Measurements from ENCODE around the gene FGD5. TPM values are rescaled to one million over a fixed set of nuclear protein-coding genes. Genes with fewer than 3 reads are reported as not detected.

The FGD5 gene
- total RNA-seq, 1 donor from 2014 or later, result 0.24 TPM

DNA sequence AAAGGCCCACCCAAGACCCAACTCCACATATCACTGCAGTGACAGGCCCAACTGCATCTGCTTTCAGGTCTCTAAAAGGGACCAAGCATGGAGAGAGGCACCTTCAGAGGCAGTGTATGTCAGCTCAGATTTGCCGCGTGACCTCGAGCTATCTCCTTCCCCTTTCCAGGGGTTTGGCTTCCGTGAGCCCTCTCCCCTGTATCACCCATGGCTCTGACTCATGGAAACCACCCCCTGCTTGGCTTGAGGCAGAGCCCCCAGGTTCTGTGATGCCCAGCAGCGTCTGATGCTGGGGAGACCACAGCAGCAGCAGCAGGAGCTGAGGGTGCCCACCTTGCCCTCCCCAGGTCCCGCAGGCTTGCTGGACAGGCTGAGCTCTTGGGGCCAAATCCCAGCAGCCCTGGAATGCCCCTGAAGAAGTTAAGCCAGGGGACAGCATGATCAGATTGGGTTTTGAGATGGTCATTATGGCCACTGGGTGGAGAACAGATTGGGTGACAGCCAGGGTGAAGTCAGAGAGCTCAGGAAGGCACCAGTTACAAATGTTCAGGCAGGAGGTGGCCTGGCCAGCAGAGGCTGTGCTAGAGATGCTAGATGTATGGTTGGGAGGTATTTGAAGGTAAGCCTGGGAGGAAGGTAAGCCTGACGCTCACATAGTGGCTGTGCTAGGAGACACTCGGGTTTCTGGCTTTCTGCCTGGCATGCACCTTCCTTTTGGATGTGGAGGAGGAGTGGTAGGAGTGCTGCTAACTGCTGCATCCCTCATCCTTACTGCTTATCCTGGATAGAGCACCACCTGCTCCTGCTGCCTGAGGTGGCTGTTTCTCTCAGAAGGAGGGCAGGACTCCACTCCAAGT lies 42.9 kb downstream of the FGD5 start:
- Histone ChIP-seq H4K20me1 (ENCODE audit: low read depth) (no peaks in the 10 kb centered on the region), H2AFZ (replicated peaks) (peak overlapping the region; percentile 39), H3K27ac (no peak overlapping the region), H3F3A (ENCODE audit: low read depth) (no peaks in the 10 kb centered on the region), H3K4me3 (no peak overlapping the region), H3K4me1 (peaks cover 7% of the 10 kb centered on the region), H3K9me3 (ENCODE audit: low read depth) (no peaks in the 10 kb centered on the region), H3K27me3 (no peaks in the 10 kb centered on the region), H3K4me2 (no peak overlapping the region), H3K9ac (no peak overlapping the region), H3K36me3 (no peaks in the 10 kb centered on the region), H3K79me2 (ENCODE audit: low read depth) (no peaks in the 10 kb centered on the region)
- no peak for TF ChIP-seq EZH2 (IDR thresholded peaks at IDR 0.05)
- TF ChIP-seq, protein P1, sequence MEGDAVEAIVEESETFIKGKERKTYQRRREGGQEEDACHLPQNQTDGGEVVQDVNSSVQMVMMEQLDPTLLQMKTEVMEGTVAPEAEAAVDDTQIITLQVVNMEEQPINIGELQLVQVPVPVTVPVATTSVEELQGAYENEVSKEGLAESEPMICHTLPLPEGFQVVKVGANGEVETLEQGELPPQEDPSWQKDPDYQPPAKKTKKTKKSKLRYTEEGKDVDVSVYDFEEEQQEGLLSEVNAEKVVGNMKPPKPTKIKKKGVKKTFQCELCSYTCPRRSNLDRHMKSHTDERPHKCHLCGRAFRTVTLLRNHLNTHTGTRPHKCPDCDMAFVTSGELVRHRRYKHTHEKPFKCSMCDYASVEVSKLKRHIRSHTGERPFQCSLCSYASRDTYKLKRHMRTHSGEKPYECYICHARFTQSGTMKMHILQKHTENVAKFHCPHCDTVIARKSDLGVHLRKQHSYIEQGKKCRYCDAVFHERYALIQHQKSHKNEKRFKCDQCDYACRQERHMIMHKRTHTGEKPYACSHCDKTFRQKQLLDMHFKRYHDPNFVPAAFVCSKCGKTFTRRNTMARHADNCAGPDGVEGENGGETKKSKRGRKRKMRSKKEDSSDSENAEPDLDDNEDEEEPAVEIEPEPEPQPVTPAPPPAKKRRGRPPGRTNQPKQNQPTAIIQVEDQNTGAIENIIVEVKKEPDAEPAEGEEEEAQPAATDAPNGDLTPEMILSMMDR (IDR thresholded peaks at IDR 0.05), result no peak
- no peak for TF ChIP-seq EZH2phosphoT487 (IDR thresholded peaks at IDR 0.05)
- H3K9me3 Mint-ChIP-seq, result no peaks in the 10 kb centered on the region
- DNase-seq (ENCODE audit: low spot score), result no peak
- H3K27ac Mint-ChIP-seq, result no peak overlapping the region
- peaks cover 6% of the 10 kb centered on the region for H3K4me1 Mint-ChIP-seq
- peaks cover 10% of the 10 kb centered on the region for H3K27me3 Mint-ChIP-seq (ENCODE audit: insufficient read depth, low read depth)
- no peak overlapping the region for H3K4me3 Mint-ChIP-seq
- H3K36me3 Mint-ChIP-seq, result no peaks in the 10 kb centered on the region

- Mint-ChIP-seq H3K9me3 (no peaks in the 10 kb centered on the region), H3K4me3 (no peak overlapping the region), H3K27me3 (ENCODE audit: insufficient read depth, low read depth) (peaks cover 13% of the 10 kb centered on the region), H3K27ac (no peak overlapping the region), H3K4me1 (peaks cover 6% of the 10 kb centered on the region), H3K36me3 (no peaks in the 10 kb centered on the region)
- Histone ChIP-seq H3K9ac (no peak overlapping the region), H2AFZ (replicated peaks) (no peak overlapping the region), H3K79me2 (ENCODE audit: low read depth) (no peaks in the 10 kb centered on the region), H3K27ac (no peak overlapping the region), H3K27me3 (no peaks in the 10 kb centered on the region), H3K36me3 (no peaks in the 10 kb centered on the region), H3K4me1 (peaks cover 7% of the 10 kb centered on the region), H3F3A (ENCODE audit: low read depth) (no peaks in the 10 kb centered on the region), H3K4me3 (no peak overlapping the region), H3K4me2 (no peak overlapping the region), H3K9me3 (ENCODE audit: low read depth) (no peaks in the 10 kb centered on the region), H4K20me1 (ENCODE audit: low read depth) (no peaks in the 10 kb centered on the region)
- DNase-seq (ENCODE audit: low spot score), result no peak
- TF ChIP-seq, protein P1 (IDR thresholded peaks at IDR 0.05), result no peak
- TF ChIP-seq EZH2 (IDR thresholded peaks at IDR 0.05), result no peak
- no peak for TF ChIP-seq EZH2phosphoT487 (IDR thresholded peaks at IDR 0.05)
Observed at GRCh38 chr3:14862303-14862660, 43.5 kb downstream of the FGD5 start.

- TF ChIP-seq, protein P1 (IDR thresholded peaks at IDR 0.05), result no peak
- no peak for TF ChIP-seq EZH2phosphoT487 (IDR thresholded peaks at IDR 0.05)
- TF ChIP-seq EZH2 (IDR thresholded peaks at IDR 0.05), result no peak
- no peak overlapping the region for H3K4me2 ChIP-seq
- no peaks in the 10 kb centered on the region for H3K27me3 ChIP-seq
- peaks cover 7% of the 10 kb centered on the region for H3K4me1 ChIP-seq
- Mint-ChIP-seq H3K27me3 (ENCODE audit: insufficient read depth, low read depth) (peaks cover 15% of the 10 kb centered on the region), H3K9me3 (no peaks in the 10 kb centered on the region), H3K36me3 (no peaks in the 10 kb centered on the region), H3K27ac (no peak overlapping the region), H3K4me1 (peaks cover 6% of the 10 kb centered on the region), H3K4me3 (no peak overlapping the region)
- H3K4me3 ChIP-seq, result no peak overlapping the region
- H3K79me2 ChIP-seq (ENCODE audit: low read depth), result no peaks in the 10 kb centered on the region
- no peak overlapping the region for H3K27ac ChIP-seq
- no peak overlapping the region for H3K9ac ChIP-seq
- no peaks in the 10 kb centered on the region for H4K20me1 ChIP-seq (ENCODE audit: low read depth)
- H3F3A ChIP-seq (ENCODE audit: low read depth), result no peaks in the 10 kb centered on the region
- no peaks in the 10 kb centered on the region for H3K9me3 ChIP-seq (ENCODE audit: low read depth)
- DNase-seq (ENCODE audit: low spot score), result no peak
- H2AFZ ChIP-seq (replicated peaks), result no peak overlapping the region
- H3K36me3 ChIP-seq, result no peaks in the 10 kb centered on the region
Observed at GRCh38 chr3:14862661-14863230, 44.0 kb downstream of the FGD5 start.

Measured in neural progenitor cell (in vitro differentiated cells).